OCI-LY1 (cell line): ENCODE data around the gene SERPINB13.

Experiments
- H2AFZ ChIP-seq: fragments of 200-600 bp; sonication (generic), shearing (Covaris generic); 2 replicates; pipeline ENCODE4 v1.6.0; 2014; ENCODE audit warnings: antibody characterized with exemption, mild to moderate bottlenecking, low read length
- H3F3A ChIP-seq: fragments of 200-600 bp; sonication (generic), shearing (Covaris generic); 2 replicates; pipeline ENCODE4 v1.6.0; 2014; ENCODE audit warnings: mild to moderate bottlenecking, antibody characterized with exemption, low read length, moderate library complexity; ENCODE audit not compliant: insufficient read depth
- H3K27ac ChIP-seq: fragments of 200-600 bp; sonication (generic); 2 replicates; pipeline ENCODE4 v1.5.1; 2014; ENCODE audit warnings: low read length, mixed run types, mild to moderate bottlenecking, low read depth; ENCODE audit not compliant: poor library complexity, severe bottlenecking
- H3K27me3 ChIP-seq: fragments of 200-600 bp; sonication (generic); 2 replicates; pipeline ENCODE4 v1.6.0; 2014; ENCODE audit warnings: antibody characterized with exemption, mild to moderate bottlenecking, low read length, moderate library complexity; ENCODE audit not compliant: insufficient read depth
- H3K36me3 ChIP-seq: fragments of 200-600 bp; sonication (generic); 2 replicates; pipeline ENCODE4 v1.6.1; 2014; ENCODE audit warnings: mild to moderate bottlenecking, antibody characterized with exemption, low read length, moderate library complexity, mixed read lengths; ENCODE audit not compliant: insufficient read depth
- H3K4me1 ChIP-seq: fragments of 200-600 bp; sonication (generic); 2 replicates; pipeline ENCODE4 v1.5.1; 2014; ENCODE audit warnings: mild to moderate bottlenecking, low read length, moderate library complexity; ENCODE audit not compliant: insufficient read depth, severe bottlenecking
- H3K4me2 ChIP-seq: fragments of 200-600 bp; sonication (generic), shearing (Covaris generic); 2 replicates; pipeline ENCODE4 v1.6.1; 2014; ENCODE audit warnings: low read length
- H3K4me3 ChIP-seq: fragments of 200-600 bp; sonication (generic); 2 replicates; pipeline ENCODE4 v1.5.1; 2014; ENCODE audit warnings: low read length, low read depth, mild to moderate bottlenecking, mixed read lengths; ENCODE audit not compliant: poor library complexity, severe bottlenecking
- H3K79me2 ChIP-seq: fragments of 200-600 bp; shearing (Covaris generic); 2 replicates; pipeline ENCODE4 v1.6.1; 2016; ENCODE audit warnings: mixed run types, low read length, mixed read lengths; ENCODE audit not compliant: insufficient read depth
- H3K9ac ChIP-seq: fragments of 200-600 bp; sonication (generic), shearing (Covaris generic); 2 replicates; pipeline ENCODE4 v1.6.1; 2014; ENCODE audit warnings: mild to moderate bottlenecking, low read length, mixed read lengths
- H3K9me2 ChIP-seq: fragments of 200-600 bp; sonication (generic), shearing (Covaris generic); 2 replicates; pipeline ENCODE4 v1.6.1; 2014; ENCODE audit warnings: low read depth, mild to moderate bottlenecking, low read length, mixed read lengths
- H3K9me3 ChIP-seq: fragments of 200-600 bp; shearing (Covaris generic); 2 replicates; pipeline ENCODE4 v1.6.1; 2014; ENCODE audit warnings: low read length, mixed read lengths
- H4K20me1 ChIP-seq: fragments of 200-600 bp; sonication (generic), shearing (Covaris generic); 2 replicates; pipeline ENCODE4 v1.6.0; 2016; ENCODE audit warnings: mild to moderate bottlenecking, low read length; ENCODE audit not compliant: insufficient read depth
- CTCF ChIP-seq: fragments of 200-600 bp; sonication (generic), shearing (Covaris generic); IDR thresholded peaks from 2 replicates; pipeline ENCODE4 v1.5.1; 2017; ENCODE audit warnings: mild to moderate bottlenecking, antibody characterized with exemption, low read length, moderate library complexity, mixed read lengths
- EZH2 ChIP-seq: fragments of 200-600 bp; sonication (generic), shearing (Covaris generic); IDR thresholded peaks from 2 replicates; pipeline ENCODE4 v1.8.0; 2017; ENCODE audit warnings: borderline replicate concordance, mixed run types, mild to moderate bottlenecking, antibody characterized with exemption, low read length, moderate library complexity, mixed read lengths

SERPINB13 gene

GRCh38 chr18:63619661-63620060 is 32.5 kb downstream of the SERPINB13 start:
- H4K20me1 ChIP-seq, result no peaks in the 10 kb centered on the region
- no peaks in the 10 kb centered on the region for H3K79me2 ChIP-seq
- H3K4me1 ChIP-seq, result no peaks in the 10 kb centered on the region
- no peak for TF ChIP-seq CTCF
- TF ChIP-seq EZH2, result no peak
- no peaks in the 10 kb centered on the region for H3F3A ChIP-seq
- H3K36me3 ChIP-seq, result no peaks in the 10 kb centered on the region
- no peak overlapping the region for H3K9ac ChIP-seq
- no peaks in the 10 kb centered on the region for H3K27me3 ChIP-seq
- H3K27ac ChIP-seq, result no peak overlapping the region
- H3K9me2 ChIP-seq, result no peaks in the 10 kb centered on the region
- no peak overlapping the region for H3K4me3 ChIP-seq
- H3K4me2 ChIP-seq, result no peak overlapping the region
- H2AFZ ChIP-seq, result no peak overlapping the region
- H3K9me3 ChIP-seq, result peaks cover 4% of the 10 kb centered on the region

- no peak for TF ChIP-seq EZH2
- no peak for TF ChIP-seq CTCF
- Histone ChIP-seq H3K4me1 (no peaks in the 10 kb centered on the region), H3K9me3 (peaks cover 10% of the 10 kb centered on the region)
These were observed 37.7 kb downstream of the SERPINB13 start for GRCh38 chr18:63624863-63625262.

GRCh38 chr18:63626431-63626830 is 39.3 kb downstream of the SERPINB13 start:
- no peaks in the 10 kb centered on the region for H4K20me1 ChIP-seq
- no peak for TF ChIP-seq CTCF
- no peak for TF ChIP-seq EZH2
- H3K79me2 ChIP-seq, result no peaks in the 10 kb centered on the region
- H3K9ac ChIP-seq, result no peak overlapping the region
- no peaks in the 10 kb centered on the region for H3K27me3 ChIP-seq
- no peak overlapping the region for H3K4me2 ChIP-seq
- no peaks in the 10 kb centered on the region for H3K9me2 ChIP-seq
- no peaks in the 10 kb centered on the region for H3K4me1 ChIP-seq
- H3K27ac ChIP-seq, result no peak overlapping the region
- no peaks in the 10 kb centered on the region for H3K36me3 ChIP-seq
- no peak overlapping the region for H2AFZ ChIP-seq
- H3K9me3 ChIP-seq, result peaks cover 10% of the 10 kb centered on the region
- no peak overlapping the region for H3K4me3 ChIP-seq
- H3F3A ChIP-seq, result no peaks in the 10 kb centered on the region

More at GRCh38 chr18:63624863-63625262, 37.7 kb downstream of the SERPINB13 start:
- Histone ChIP-seq H3K4me3 (no peak overlapping the region), H4K20me1 (no peaks in the 10 kb centered on the region), H3K9ac (no peak overlapping the region), H3F3A (no peaks in the 10 kb centered on the region), H3K27ac (no peak overlapping the region), H3K79me2 (no peaks in the 10 kb centered on the region), H2AFZ (no peak overlapping the region), H3K36me3 (no peaks in the 10 kb centered on the region), H3K9me2 (no peaks in the 10 kb centered on the region), H3K27me3 (no peaks in the 10 kb centered on the region), H3K4me2 (no peak overlapping the region)
